GM18505 (cell line): ENCODE data around the gene BAZ2B.

ENCODE experiments used
- ATAC-seq: cut with Tn5 transposase; IDR thresholded peaks from one replicate; pipeline ENCODE4 v1.9.1; 2021; ENCODE audit not compliant: unreplicated experiment
- POLR2A ChIP-seq: IDR thresholded peaks from 4 replicates; pipeline ENCODE4 v1.6.1; 2011; ENCODE audit warnings: borderline replicate concordance; ENCODE audit not compliant: insufficient read depth, insufficient read length; ENCODE audit errors: extremely low read depth

Gene BAZ2B, protein sequence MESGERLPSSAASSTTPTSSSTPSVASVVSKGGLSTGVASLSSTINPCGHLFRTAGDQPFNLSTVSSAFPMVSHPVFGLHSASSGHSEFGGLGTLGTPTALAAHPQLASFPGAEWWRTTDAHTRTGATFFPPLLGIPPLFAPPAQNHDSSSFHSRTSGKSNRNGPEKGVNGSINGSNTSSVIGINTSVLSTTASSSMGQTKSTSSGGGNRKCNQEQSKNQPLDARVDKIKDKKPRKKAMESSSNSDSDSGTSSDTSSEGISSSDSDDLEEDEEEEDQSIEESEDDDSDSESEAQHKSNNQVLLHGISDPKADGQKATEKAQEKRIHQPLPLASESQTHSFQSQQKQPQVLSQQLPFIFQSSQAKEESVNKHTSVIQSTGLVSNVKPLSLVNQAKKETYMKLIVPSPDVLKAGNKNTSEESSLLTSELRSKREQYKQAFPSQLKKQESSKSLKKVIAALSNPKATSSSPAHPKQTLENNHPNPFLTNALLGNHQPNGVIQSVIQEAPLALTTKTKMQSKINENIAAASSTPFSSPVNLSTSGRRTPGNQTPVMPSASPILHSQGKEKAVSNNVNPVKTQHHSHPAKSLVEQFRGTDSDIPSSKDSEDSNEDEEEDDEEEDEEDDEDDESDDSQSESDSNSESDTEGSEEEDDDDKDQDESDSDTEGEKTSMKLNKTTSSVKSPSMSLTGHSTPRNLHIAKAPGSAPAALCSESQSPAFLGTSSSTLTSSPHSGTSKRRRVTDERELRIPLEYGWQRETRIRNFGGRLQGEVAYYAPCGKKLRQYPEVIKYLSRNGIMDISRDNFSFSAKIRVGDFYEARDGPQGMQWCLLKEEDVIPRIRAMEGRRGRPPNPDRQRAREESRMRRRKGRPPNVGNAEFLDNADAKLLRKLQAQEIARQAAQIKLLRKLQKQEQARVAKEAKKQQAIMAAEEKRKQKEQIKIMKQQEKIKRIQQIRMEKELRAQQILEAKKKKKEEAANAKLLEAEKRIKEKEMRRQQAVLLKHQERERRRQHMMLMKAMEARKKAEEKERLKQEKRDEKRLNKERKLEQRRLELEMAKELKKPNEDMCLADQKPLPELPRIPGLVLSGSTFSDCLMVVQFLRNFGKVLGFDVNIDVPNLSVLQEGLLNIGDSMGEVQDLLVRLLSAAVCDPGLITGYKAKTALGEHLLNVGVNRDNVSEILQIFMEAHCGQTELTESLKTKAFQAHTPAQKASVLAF (N-terminal part only)

DNA sequence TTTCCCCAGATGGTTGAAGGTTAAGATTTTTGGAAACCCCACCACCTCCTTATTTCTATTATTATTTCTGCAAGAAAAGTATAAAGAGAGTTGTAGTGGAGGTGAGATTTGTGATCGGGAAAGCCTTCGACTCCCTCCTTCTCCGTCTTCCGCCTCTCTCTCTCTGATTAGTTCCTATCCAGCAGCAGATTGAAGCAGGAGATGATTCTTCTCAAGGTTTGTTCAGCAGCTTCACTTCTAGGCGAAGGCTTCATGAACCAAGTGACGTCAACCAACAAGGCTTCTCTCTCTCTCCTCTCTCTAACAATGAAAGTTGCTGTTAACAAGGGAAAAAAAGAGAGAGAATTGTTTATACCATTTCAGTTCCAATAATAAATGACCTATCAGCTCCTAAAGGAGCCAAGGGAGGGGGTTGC lies at the start of gene BAZ2B:
Gene BAZ2B (minus strand): TSS at position 263 of the 416 bp plus-strand sequence. CDS start 137,829 bp downstream, outside the sequence.
- no peak for ATAC-seq

GRCh38 chr2:159661286-159661685 lies 44.9 kb upstream of the BAZ2B start:
- ATAC-seq = no peak
- no peak for TF ChIP-seq POLR2A

More for the DNA sequence above, at the start of gene BAZ2B:
- no peak for TF ChIP-seq POLR2A

DNA sequence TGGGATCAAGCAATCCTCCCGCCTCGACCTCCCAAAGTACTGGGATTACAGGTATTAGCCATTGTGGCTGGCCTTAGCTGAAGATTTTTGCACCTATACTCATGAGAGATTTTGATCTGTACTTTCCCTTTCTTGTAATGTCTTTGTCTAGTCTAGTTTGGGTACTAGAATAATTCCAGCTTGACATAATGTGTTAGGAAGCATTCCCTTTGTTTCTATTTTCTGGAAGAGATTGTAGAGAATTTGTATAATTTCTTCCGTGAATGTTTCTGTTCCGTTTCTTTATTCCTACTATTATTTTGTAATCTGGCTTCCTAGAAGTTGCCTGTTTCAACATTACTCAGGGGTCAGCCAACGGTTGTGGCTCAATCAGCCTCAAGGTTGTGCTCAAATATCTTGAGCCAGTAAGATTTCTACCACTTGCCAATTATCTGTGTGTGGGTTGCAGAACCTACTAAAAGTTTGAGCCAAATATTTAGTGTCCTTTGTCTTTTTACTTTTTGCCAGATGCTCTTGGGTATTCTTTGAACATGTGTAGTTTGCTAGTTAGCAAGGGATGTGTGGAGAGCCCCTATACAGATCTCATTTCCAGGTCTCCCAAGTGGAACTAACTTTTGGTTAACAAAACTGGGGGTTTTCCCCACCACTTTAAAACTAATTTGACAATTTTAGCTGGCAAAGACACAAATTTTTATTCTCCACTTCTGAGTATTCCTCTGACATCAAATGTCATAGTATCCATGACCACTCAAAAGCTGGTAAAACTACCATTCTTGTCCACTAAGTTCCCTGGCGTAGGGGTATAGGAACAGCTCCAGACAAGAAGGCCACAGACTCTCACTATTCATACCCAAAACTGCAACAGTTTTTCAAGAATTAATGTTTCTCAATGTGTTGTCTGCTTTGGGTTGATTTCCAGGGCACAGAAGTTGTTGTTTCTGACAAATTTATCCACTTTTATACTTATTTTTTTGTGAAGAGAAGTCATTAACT lies 42.8 kb upstream of the BAZ2B start:
- TF ChIP-seq POLR2A = no peak
- ATAC-seq = no peak

DNA sequence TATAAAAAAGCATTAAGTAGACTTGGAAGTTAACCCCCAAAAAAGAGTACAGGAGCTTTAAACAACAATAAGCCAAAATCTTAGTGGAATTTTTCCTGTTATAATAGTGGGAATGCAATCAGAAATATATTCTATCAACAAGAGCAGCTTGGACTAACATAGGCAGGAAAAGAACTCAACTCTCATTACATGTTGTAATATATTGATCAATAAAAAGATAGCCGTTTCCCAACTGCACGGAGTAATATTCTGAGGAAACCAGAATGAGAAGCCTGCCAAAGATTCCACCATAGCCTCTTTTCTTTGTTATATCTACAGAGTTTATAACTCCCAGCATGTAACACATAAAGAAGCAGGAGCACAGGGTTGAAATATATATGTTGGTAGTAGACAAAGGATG lies 37.6 kb upstream of the BAZ2B start:
- no peak for TF ChIP-seq POLR2A
- ATAC-seq = no peak

- no peak for ATAC-seq
These were observed 35.5 kb upstream of the BAZ2B start for GRCh38 chr2:159651884-159652283.

GRCh38 chr2:159650574-159650973 lies 34.2 kb upstream of the BAZ2B start:
- ATAC-seq = no peak
- no peak for TF ChIP-seq POLR2A

More at GRCh38 chr2:159651884-159652283, 35.5 kb upstream of the BAZ2B start:
- no peak for TF ChIP-seq POLR2A

- ATAC-seq = no peak
- no peak for TF ChIP-seq POLR2A
These were observed 32.3 kb upstream of the BAZ2B start for GRCh38 chr2:159648643-159649042.

- TF ChIP-seq POLR2A = no peak
These were observed 31.3 kb upstream of the BAZ2B start for GRCh38 chr2:159647667-159648066.

DNA sequence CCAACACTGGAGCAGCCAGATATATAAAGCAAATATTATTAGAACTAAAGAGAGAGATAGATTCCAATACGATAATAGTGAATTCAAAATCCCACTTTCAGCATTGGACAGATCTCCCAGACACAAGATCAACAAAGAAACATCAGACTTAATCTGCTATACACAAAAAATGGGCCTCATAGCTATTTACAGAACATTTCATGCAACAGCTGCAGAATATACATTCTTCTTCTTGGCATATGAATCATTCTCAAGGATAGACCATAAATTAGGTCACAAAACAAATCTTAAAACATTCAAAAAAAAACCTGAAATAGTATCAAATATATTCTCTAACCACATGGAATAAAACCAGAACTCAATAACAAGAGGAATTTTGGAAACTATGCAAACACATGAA lies 23.8 kb upstream of the BAZ2B start:
- no peak for TF ChIP-seq POLR2A
- no peak for ATAC-seq

More at GRCh38 chr2:159647667-159648066, 31.3 kb upstream of the BAZ2B start:
- no peak for ATAC-seq

DNA sequence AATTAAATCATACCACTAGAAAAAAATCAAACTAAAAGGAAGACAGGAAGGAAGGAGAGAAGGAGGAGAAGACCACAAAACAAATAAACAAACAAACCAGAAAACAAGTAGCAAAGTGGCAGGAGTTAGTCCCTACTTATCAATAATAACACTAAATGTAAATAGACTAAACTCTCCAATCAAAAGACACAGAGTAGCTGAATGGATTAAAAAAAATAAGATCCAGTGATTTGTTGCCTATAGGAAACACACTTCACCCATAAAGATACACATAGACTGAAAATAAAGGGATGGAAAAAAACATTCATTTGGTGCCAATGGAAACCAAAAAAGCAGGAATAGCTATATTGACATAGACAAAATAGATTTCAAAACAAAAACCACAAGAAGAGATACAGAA lies 23.4 kb upstream of the BAZ2B start:
- no peak for TF ChIP-seq POLR2A
- ATAC-seq = no peak

GRCh38 chr2:159639071-159639470 lies 22.7 kb upstream of the BAZ2B start:
- TF ChIP-seq POLR2A = no peak
- ATAC-seq = no peak

- ATAC-seq = no peak
- TF ChIP-seq POLR2A = no peak
These were observed 21.7 kb upstream of the BAZ2B start for GRCh38 chr2:159637988-159638501.
